Measurements from ENCODE around the gene KIF3A. TPM values are rescaled to one million over a fixed set of nuclear protein-coding genes. Genes with fewer than 3 reads are reported as not detected.

The KIF3A gene
- total RNA-seq, 1 experiment from 2014 or later: 12.7 TPM

- Histone ChIP-seq H3K27ac (ENCODE audit: low read depth, low read length) (peak overlapping the region; percentile 14; the same call in 1 of the 2 replicates), H3K36me3 (ENCODE audit: control insufficient read depth in 1 of 2, insufficient read depth in 2 of 2, low read length in 2 of 2) (no peaks in the 10 kb centered on the region), H4K20me1 (ENCODE audit: insufficient read depth) (no peaks in the 10 kb centered on the region), H3K9me2 (ENCODE audit: insufficient read depth) (no peaks in the 10 kb centered on the region), H3K79me2 (ENCODE audit: insufficient read depth, low read length) (no peaks in the 10 kb centered on the region), H3K9me3 (ENCODE audit: control insufficient read depth in 1 of 2, insufficient read depth in 1 of 2, low read depth in 1 of 2, low read length in 2 of 2) (no peaks in the 10 kb centered on the region), H3K9ac (ENCODE audit: low read length) (no peak overlapping the region), H3K4me1 (ENCODE audit: control insufficient read depth in 1 of 2, insufficient read depth in 2 of 2, low read length in 2 of 2) (peaks cover 8 to 14% of the 10 kb centered on the region in 2 experiments; a peak in 3 of 4 replicates), H3K4me3 (replicated peaks in 1 of 2; ENCODE audit: low read depth in 1 of 2, low read length in 2 of 2) (peak overlapping the region in 1 of 2 experiments; percentile 74; a peak in 3 of 4 replicates), H3K27me3 (ENCODE audit: insufficient read depth, low read length) (no peaks in the 10 kb centered on the region), H2AFZ (ENCODE audit: low read depth, low read length, poor library complexity, severe bottlenecking) (no peak overlapping the region), H3K4me2 (ENCODE audit: low read length) (peak overlapping the region; percentile 99)
- DNase-seq (ENCODE audit: low read depth, low spot score): no peak
- no peak for ATAC-seq
- POLR2A ChIA-PET: interaction anchor here (2.0 kb wide), 1 partner anchor 10 kb away, joined by 5 read pairs; the partner anchor contains the start of gene KIF3A
- RAD21 ChIA-PET (ENCODE audit: low non-redundant PET in 1 of 2, low total read pairs in 2 of 2, uncharacterized antibody in 2 of 2, unreplicated experiment in 2 of 2): no interaction called here
- BruUV-seq (replicated peaks): no TSS peak
- intact Hi-C loops (cut with micrococcal nuclease): no loop called here
- no peak for TF ChIP-seq JUND (IDR thresholded peaks at IDR 0.05)
- no peak for TF ChIP-seq SP1 (IDR thresholded peaks at IDR 0.05; ENCODE audit: low read depth)
- no peak for TF ChIP-seq SRF (IDR thresholded peaks at IDR 0.05; ENCODE audit: low read depth)
- TF ChIP-seq ZBTB33 (IDR thresholded peaks at IDR 0.05; ENCODE audit: extremely low read depth, insufficient replicate concordance, low read length): no peak
- no peak for TF ChIP-seq ELF1 (IDR thresholded peaks at IDR 0.05; ENCODE audit: borderline replicate concordance, low read depth)
- TF ChIP-seq RAD21 (IDR thresholded peaks at IDR 0.05; ENCODE audit: low read depth): no peak
- TF ChIP-seq EGR1 (IDR thresholded peaks at IDR 0.05; ENCODE audit: low read depth): no peak
- CTCF ChIA-PET: interaction anchor here (1.4 to 1.6 kb wide), 2 partner anchors 59 to 72 kb away, joined by 5 to 6 read pairs; no protein-coding TSS in a partner anchor
Measured at GRCh38 chr5:132747616-132748440, 10.5 kb upstream of the KIF3A start.
